ENCODE measurements around the gene RASL12.

GRCh38 chr15:65092911-65093792 is 25.4 kb upstream of the RASL12 start:
- TF ChIP-seq POLR2A (IDR thresholded peaks at IDR 0.05) (no peak), CTCF (IDR thresholded peaks at IDR 0.05) (no peak), EP300 (IDR thresholded peaks at IDR 0.05) (no peak)
